ENCODE measurements around the gene USP5. TPM values are rescaled to one million over a fixed set of nuclear protein-coding genes. Genes with fewer than 3 reads are reported as not detected.

USP5 gene
- total and polyA plus RNA-seq, 2 donors (not counting 3 experiments of a cell fraction or from before 2014, with no cell fraction given), result 68.9 to 135 TPM

- intact Hi-C loops (cut with micrococcal nuclease) (no loop called here), dilution Hi-C loops (cut with MboI; ENCODE audit: extremely low pct_ligation_motif_present, low sequenced_read_pairs) (no loop called here)
- no peaks in the 10 kb centered on the region for H3K9me1 ChIP-seq (replicated peaks; ENCODE audit: control insufficient read depth, extremely low read depth, insufficient read depth, low read length)
- ChIA-PET CTCF (interaction anchor here (0.7 to 12.0 kb wide), 8 partner anchors 9 to 203 kb away, joined by 3 to 148 read pairs (median 5); partner anchors contain the start of genes MLF2 and PTMS), POLR2A (interaction anchor here (0.6 to 1.7 kb wide), 5 partner anchors 55 to 177 kb away, joined by 3 to 15 read pairs (median 4); partner anchors contain the start of genes MLF2 and PTMS)
- no peak within 1 kb of the TSS for H3K27ac ChIP-seq (ENCODE audit: insufficient read depth, low read depth, low read length)
- H3K79me2 ChIP-seq (ENCODE audit: control insufficient read depth, insufficient read depth, low read length), result no peaks in the 10 kb centered on the region
- H3K4me1 ChIP-seq (ENCODE audit: control insufficient read depth, extremely low read depth, insufficient read depth, low read length), result peaks cover 19% of the 10 kb centered on the region
- H3K27me3 ChIP-seq (ENCODE audit: control insufficient read depth in 2 of 2, insufficient read depth in 2 of 2, low read length in 2 of 2), result peaks cover 3% of the 10 kb centered on the region in 2 experiments
- no peaks in the 10 kb centered on the region for H3K36me3 ChIP-seq (ENCODE audit: control insufficient read depth in 2 of 2, extremely low read depth in 1 of 2, insufficient read depth in 2 of 2, low read length in 2 of 2)
- no peak for FAIRE-seq
- H3K4me3 ChIP-seq (replicated peaks in 1 of 3; ENCODE audit: insufficient read depth in 1 of 3, low read depth in 1 of 3, low read length in 3 of 3), result peak within 1 kb of the TSS in 1 of 3 experiments; percentile 55
- TF ChIP-seq MAX (IDR thresholded peaks at IDR 0.05; ENCODE audit: insufficient read depth, insufficient read length), result no peak
- no peak for TF ChIP-seq GATA2 (IDR thresholded peaks at IDR 0.05; ENCODE audit: insufficient read depth, insufficient read length, low read depth, low read length)
- no peak for TF ChIP-seq EZH2 (IDR thresholded peaks at IDR 0.05; ENCODE audit: borderline replicate concordance, low read depth, low read length, severe bottlenecking)
- no peak for TF ChIP-seq POLR2AphosphoS5 (IDR thresholded peaks at IDR 0.05; ENCODE audit: insufficient read depth, low read depth, low read length)
- no peak for TF ChIP-seq MYC (IDR thresholded peaks at IDR 0.05; ENCODE audit: low read depth, low read length)
- TF ChIP-seq POLR2A (IDR thresholded peaks at IDR 0.05; ENCODE audit: low read depth, low read length), result no peak
- TF ChIP-seq CTCF (IDR thresholded peaks at IDR 0.05; ENCODE audit: extremely low read depth in 1 of 2, insufficient read depth in 1 of 2, low read depth in 1 of 2, low read length in 2 of 2), result no peak
- TF ChIP-seq FOS (IDR thresholded peaks at IDR 0.05; ENCODE audit: borderline replicate concordance, insufficient read depth, low read length), result no peak
- no peak for TF ChIP-seq JUN (IDR thresholded peaks at IDR 0.05; ENCODE audit: borderline replicate concordance, insufficient read depth, insufficient read length, low read depth)
- H3K9ac ChIP-seq (replicated peaks; ENCODE audit: extremely low read depth, insufficient read depth, low read length), result no peak within 1 kb of the TSS
- H3K4me2 ChIP-seq (ENCODE audit: insufficient read depth, low read length), result peak within 1 kb of the TSS; percentile 39
- H2AFZ ChIP-seq (ENCODE audit: low read depth, low read length), result peak within 1 kb of the TSS; percentile 60
- BruUV-seq (replicated peaks), result no TSS peak
- H4K20me1 ChIP-seq (replicated peaks; ENCODE audit: control insufficient read depth, extremely low read depth, insufficient read depth, low read length), result no peaks in the 10 kb centered on the region
- H3K9me3 ChIP-seq (replicated peaks; ENCODE audit: control insufficient read depth, insufficient read depth, low read length), result no peaks in the 10 kb centered on the region
- no peak for DNase-seq (ENCODE audit: low read depth, low spot score)
Observed at GRCh38 chr12:6821591-6822425, 30.1 kb upstream of the USP5 start, which contains the start of gene GPR162. GPR162 (plus strand) TSS chr12:6821821; CDS start chr12:6823899, 2,078 bp downstream.
